OCI-LY3 (cell line): ENCODE data around the gene PRR18.

Experiments
- CTCF ChIP-seq: fragments of 200-600, 300-600 bp; sonication (generic); IDR thresholded peaks from 2 replicates; pipeline ENCODE4 v1.5.1; 2014; ENCODE audit warnings: antibody characterized with exemption, low read length, low read depth
- EZH2phosphoT487 ChIP-seq: fragments of 200-600 bp; shearing (Covaris generic); IDR thresholded peaks from 2 replicates; pipeline ENCODE4 v1.6.1; 2018; ENCODE audit warnings: antibody characterized with exemption, mixed run types, low read depth

GRCh38 chr6:166258854-166259276 is 49.3 kb downstream of the PRR18 start:
- no peak for TF ChIP-seq CTCF
- no peak for TF ChIP-seq EZH2phosphoT487
